ENCODE results near the gene ABCB11. TPM values are rescaled to one million over a fixed set of nuclear protein-coding genes. Genes with fewer than 3 reads are reported as not detected.

Gene ABCB11
- polyA plus RNA-seq, 1 of the 3 experiments (the other 2 are of a cell fraction), result not detected

- H3K27ac ChIP-seq (ENCODE audit: low read depth in 2 of 2, low read length in 1 of 2), result no peak overlapping the region
- H3K9ac ChIP-seq, result no peak overlapping the region
- H2AFZ ChIP-seq (ENCODE audit: low read depth), result no peak overlapping the region
- no peak overlapping the region for H3K4me3 ChIP-seq (ENCODE audit: low read depth in 2 of 2, low read length in 1 of 2)
- H3K9me3 ChIP-seq, result no peaks in the 10 kb centered on the region
- no peaks in the 10 kb centered on the region for H3K4me1 ChIP-seq (ENCODE audit: control insufficient read depth in 1 of 2, insufficient read depth in 2 of 2, low read depth in 1 of 2, low read length in 1 of 2)
- TF ChIP-seq MXI1 (IDR thresholded peaks at IDR 0.05; ENCODE audit: low read depth, low read length) (no peak), MAX (IDR thresholded peaks at IDR 0.05; ENCODE audit: low read depth) (no peak), SMC3 (IDR thresholded peaks at IDR 0.05; ENCODE audit: low read depth, low read length) (peak; percentile 57), RAD21 (IDR thresholded peaks at IDR 0.05; ENCODE audit: low read length) (peak; percentile 76), RFX5 (IDR thresholded peaks at IDR 0.05; ENCODE audit: low read length) (no peak), TCF12 (IDR thresholded peaks at IDR 0.05) (no peak), MEF2A (IDR thresholded peaks at IDR 0.05; ENCODE audit: borderline replicate concordance, low read depth) (no peak), RXRA (IDR thresholded peaks at IDR 0.05; ENCODE audit: borderline replicate concordance, low read depth) (no peak), POLR2AphosphoS5 (IDR thresholded peaks at IDR 0.05; ENCODE audit: low read depth, low read length) (no peak), PBX3 (IDR thresholded peaks at IDR 0.05) (no peak), GABPA (IDR thresholded peaks at IDR 0.05; ENCODE audit: low read depth) (no peak)
- TF ChIP-seq, protein P1, sequence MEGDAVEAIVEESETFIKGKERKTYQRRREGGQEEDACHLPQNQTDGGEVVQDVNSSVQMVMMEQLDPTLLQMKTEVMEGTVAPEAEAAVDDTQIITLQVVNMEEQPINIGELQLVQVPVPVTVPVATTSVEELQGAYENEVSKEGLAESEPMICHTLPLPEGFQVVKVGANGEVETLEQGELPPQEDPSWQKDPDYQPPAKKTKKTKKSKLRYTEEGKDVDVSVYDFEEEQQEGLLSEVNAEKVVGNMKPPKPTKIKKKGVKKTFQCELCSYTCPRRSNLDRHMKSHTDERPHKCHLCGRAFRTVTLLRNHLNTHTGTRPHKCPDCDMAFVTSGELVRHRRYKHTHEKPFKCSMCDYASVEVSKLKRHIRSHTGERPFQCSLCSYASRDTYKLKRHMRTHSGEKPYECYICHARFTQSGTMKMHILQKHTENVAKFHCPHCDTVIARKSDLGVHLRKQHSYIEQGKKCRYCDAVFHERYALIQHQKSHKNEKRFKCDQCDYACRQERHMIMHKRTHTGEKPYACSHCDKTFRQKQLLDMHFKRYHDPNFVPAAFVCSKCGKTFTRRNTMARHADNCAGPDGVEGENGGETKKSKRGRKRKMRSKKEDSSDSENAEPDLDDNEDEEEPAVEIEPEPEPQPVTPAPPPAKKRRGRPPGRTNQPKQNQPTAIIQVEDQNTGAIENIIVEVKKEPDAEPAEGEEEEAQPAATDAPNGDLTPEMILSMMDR (IDR thresholded peaks at IDR 0.05), result peak; percentile 75
- TF ChIP-seq, protein P2, sequence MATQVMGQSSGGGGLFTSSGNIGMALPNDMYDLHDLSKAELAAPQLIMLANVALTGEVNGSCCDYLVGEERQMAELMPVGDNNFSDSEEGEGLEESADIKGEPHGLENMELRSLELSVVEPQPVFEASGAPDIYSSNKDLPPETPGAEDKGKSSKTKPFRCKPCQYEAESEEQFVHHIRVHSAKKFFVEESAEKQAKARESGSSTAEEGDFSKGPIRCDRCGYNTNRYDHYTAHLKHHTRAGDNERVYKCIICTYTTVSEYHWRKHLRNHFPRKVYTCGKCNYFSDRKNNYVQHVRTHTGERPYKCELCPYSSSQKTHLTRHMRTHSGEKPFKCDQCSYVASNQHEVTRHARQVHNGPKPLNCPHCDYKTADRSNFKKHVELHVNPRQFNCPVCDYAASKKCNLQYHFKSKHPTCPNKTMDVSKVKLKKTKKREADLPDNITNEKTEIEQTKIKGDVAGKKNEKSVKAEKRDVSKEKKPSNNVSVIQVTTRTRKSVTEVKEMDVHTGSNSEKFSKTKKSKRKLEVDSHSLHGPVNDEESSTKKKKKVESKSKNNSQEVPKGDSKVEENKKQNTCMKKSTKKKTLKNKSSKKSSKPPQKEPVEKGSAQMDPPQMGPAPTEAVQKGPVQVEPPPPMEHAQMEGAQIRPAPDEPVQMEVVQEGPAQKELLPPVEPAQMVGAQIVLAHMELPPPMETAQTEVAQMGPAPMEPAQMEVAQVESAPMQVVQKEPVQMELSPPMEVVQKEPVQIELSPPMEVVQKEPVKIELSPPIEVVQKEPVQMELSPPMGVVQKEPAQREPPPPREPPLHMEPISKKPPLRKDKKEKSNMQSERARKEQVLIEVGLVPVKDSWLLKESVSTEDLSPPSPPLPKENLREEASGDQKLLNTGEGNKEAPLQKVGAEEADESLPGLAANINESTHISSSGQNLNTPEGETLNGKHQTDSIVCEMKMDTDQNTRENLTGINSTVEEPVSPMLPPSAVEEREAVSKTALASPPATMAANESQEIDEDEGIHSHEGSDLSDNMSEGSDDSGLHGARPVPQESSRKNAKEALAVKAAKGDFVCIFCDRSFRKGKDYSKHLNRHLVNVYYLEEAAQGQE (IDR thresholded peaks at IDR 0.05; ENCODE audit: low read depth, low read length), result no peak
- 20% methylated on average over 4 of the region's 4 CpGs for WGBS (ENCODE audit: low lambda C conversion rate)
- peak; percentile 25 for DNase-seq
- ChIA-PET POLR2A (no interaction called here), CTCF (interaction anchor here (0.6 to 4.8 kb wide), 12 partner anchors 14 to 1247 kb away, joined by 3 to 26 read pairs (median 3); no protein-coding TSS in a partner anchor)
- no peaks in the 10 kb centered on the region for H3K9me2 ChIP-seq
- H3K27me3 ChIP-seq (ENCODE audit: insufficient read depth), result peaks cover 2% of the 10 kb centered on the region
- H3K4me2 ChIP-seq, result no peak overlapping the region
- H3K36me3 ChIP-seq (replicated peaks in 1 of 2; ENCODE audit: control insufficient read depth in 1 of 2, insufficient read depth in 2 of 2, low read length in 1 of 2), result no peaks in the 10 kb centered on the region
- no peaks in the 10 kb centered on the region for H3K79me2 ChIP-seq (ENCODE audit: insufficient read depth)
- H4K20me1 ChIP-seq (ENCODE audit: insufficient read depth), result no peaks in the 10 kb centered on the region
- H3F3A ChIP-seq (replicated peaks; ENCODE audit: insufficient read depth), result no peaks in the 10 kb centered on the region
Measured at GRCh38 chr2:168920504-168921157, 110.5 kb downstream of the ABCB11 start.

All from SK-N-SH (cell line).